Liver (tissue), 3 donors: ENCODE measurements around the gene KRTAP10-2.

ENCODE experiments used
- EGR1 ChIP-seq, 2 donors: IDR thresholded peaks; 2 replicates each; pipeline ENCODE4 v1.6.1; 2016 to 2018; ENCODE audit warnings: antibody characterized with exemption in 2 of 2, low read depth in 2 of 2
- GABPA ChIP-seq, 2 donors: IDR thresholded peaks in 1 of 2; conservative IDR thresholded peaks in 1 of 2; 2 replicates each; pipeline ENCODE4 v1.6.1; 2016; ENCODE audit warnings: antibody characterized with exemption in 2 of 2, mild to moderate bottlenecking in 1 of 2, moderate library complexity in 1 of 2
- HNF4A ChIP-seq, 2 donors: conservative IDR thresholded peaks; 2 replicates each; pipeline ENCODE4 v1.6.1; 2016; ENCODE audit warnings: antibody characterized with exemption in 2 of 2, mild to moderate bottlenecking in 2 of 2
- RAD21 ChIP-seq, 2 donors: IDR thresholded peaks; 2 replicates each; pipeline ENCODE4 v1.6.1; 2016; ENCODE audit warnings: antibody characterized with exemption in 2 of 2, mild to moderate bottlenecking in 2 of 2
- RXRA ChIP-seq, 2 donors: IDR thresholded peaks; 2 replicates each; pipeline ENCODE4 v1.6.1; 2017 to 2018; ENCODE audit warnings: antibody characterized with exemption in 2 of 2, mild to moderate bottlenecking in 1 of 2
- TAF1 ChIP-seq: conservative IDR thresholded peaks from 2 replicates; pipeline ENCODE4 v1.6.1; 2016; ENCODE audit warnings: antibody characterized with exemption, mild to moderate bottlenecking
- YY1 ChIP-seq: IDR thresholded peaks from 2 replicates; pipeline ENCODE4 v1.6.1; 2016; ENCODE audit warnings: antibody characterized with exemption, mild to moderate bottlenecking
- TF ChIP-seq, protein P1 (sequence below): fragments of 150-350 bp; IDR thresholded peaks from 2 replicates; pipeline ENCODE4 v1.5.1; 2017; ENCODE audit warnings: improper control_type of control experiment, low read depth, low read length; ENCODE audit not compliant: missing input control
- TF ChIP-seq, protein P2 (sequence below): IDR thresholded peaks from 2 replicates; pipeline ENCODE4 v1.6.1; 2016; ENCODE audit warnings: antibody characterized with exemption
- TF ChIP-seq, protein P3 (sequence below): IDR thresholded peaks from 2 replicates; pipeline ENCODE4 v1.6.1; 2016; ENCODE audit warnings: antibody characterized with exemption
- TF ChIP-seq, protein P4 (sequence below): IDR thresholded peaks from 2 replicates; pipeline ENCODE4 v1.6.1; 2016; ENCODE audit warnings: antibody characterized with exemption, mild to moderate bottlenecking
- donor health status: healthy.
- donor health status: healthy.

GRCh38 chr21:44530903-44531605 lies 20.3 kb downstream of the KRTAP10-2 start:
- TF ChIP-seq, protein P1, sequence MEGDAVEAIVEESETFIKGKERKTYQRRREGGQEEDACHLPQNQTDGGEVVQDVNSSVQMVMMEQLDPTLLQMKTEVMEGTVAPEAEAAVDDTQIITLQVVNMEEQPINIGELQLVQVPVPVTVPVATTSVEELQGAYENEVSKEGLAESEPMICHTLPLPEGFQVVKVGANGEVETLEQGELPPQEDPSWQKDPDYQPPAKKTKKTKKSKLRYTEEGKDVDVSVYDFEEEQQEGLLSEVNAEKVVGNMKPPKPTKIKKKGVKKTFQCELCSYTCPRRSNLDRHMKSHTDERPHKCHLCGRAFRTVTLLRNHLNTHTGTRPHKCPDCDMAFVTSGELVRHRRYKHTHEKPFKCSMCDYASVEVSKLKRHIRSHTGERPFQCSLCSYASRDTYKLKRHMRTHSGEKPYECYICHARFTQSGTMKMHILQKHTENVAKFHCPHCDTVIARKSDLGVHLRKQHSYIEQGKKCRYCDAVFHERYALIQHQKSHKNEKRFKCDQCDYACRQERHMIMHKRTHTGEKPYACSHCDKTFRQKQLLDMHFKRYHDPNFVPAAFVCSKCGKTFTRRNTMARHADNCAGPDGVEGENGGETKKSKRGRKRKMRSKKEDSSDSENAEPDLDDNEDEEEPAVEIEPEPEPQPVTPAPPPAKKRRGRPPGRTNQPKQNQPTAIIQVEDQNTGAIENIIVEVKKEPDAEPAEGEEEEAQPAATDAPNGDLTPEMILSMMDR, result no peak
- TF ChIP-seq RAD21 (IDR thresholded peaks at IDR 0.05) (no peak), TAF1 (no peak), GABPA (IDR thresholded peaks at IDR 0.05 in 1 of 2, conservative IDR thresholded peaks at IDR 0.05 in 1 of 2) (no peak), HNF4A (conservative IDR thresholded peaks at IDR 0.05) (no peak), EGR1 (IDR thresholded peaks at IDR 0.05; ENCODE audit: low read depth in 2 of 2) (no peak), YY1 (no peak), RXRA (IDR thresholded peaks at IDR 0.05) (no peak)
- TF ChIP-seq, protein P2, sequence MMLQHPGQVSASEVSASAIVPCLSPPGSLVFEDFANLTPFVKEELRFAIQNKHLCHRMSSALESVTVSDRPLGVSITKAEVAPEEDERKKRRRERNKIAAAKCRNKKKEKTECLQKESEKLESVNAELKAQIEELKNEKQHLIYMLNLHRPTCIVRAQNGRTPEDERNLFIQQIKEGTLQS, result no peak
- TF ChIP-seq, protein P3, sequence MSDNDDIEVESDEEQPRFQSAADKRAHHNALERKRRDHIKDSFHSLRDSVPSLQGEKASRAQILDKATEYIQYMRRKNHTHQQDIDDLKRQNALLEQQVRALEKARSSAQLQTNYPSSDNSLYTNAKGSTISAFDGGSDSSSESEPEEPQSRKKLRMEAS, result no peak
- TF ChIP-seq, protein P4, sequence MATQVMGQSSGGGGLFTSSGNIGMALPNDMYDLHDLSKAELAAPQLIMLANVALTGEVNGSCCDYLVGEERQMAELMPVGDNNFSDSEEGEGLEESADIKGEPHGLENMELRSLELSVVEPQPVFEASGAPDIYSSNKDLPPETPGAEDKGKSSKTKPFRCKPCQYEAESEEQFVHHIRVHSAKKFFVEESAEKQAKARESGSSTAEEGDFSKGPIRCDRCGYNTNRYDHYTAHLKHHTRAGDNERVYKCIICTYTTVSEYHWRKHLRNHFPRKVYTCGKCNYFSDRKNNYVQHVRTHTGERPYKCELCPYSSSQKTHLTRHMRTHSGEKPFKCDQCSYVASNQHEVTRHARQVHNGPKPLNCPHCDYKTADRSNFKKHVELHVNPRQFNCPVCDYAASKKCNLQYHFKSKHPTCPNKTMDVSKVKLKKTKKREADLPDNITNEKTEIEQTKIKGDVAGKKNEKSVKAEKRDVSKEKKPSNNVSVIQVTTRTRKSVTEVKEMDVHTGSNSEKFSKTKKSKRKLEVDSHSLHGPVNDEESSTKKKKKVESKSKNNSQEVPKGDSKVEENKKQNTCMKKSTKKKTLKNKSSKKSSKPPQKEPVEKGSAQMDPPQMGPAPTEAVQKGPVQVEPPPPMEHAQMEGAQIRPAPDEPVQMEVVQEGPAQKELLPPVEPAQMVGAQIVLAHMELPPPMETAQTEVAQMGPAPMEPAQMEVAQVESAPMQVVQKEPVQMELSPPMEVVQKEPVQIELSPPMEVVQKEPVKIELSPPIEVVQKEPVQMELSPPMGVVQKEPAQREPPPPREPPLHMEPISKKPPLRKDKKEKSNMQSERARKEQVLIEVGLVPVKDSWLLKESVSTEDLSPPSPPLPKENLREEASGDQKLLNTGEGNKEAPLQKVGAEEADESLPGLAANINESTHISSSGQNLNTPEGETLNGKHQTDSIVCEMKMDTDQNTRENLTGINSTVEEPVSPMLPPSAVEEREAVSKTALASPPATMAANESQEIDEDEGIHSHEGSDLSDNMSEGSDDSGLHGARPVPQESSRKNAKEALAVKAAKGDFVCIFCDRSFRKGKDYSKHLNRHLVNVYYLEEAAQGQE, result no peak
